SH-SY5Y (cell line): ENCODE measurements around the gene RSPH1.

Experiments used
- GATA2 ChIP-seq: IDR thresholded peaks from 2 replicates; pipeline ENCODE4 v1.6.1; 2011; ENCODE audit warnings: mild to moderate bottlenecking, low read depth, low read length
- GATA3 ChIP-seq: IDR thresholded peaks from 2 replicates; pipeline ENCODE4 v1.6.1; 2011; ENCODE audit warnings: low read depth, mild to moderate bottlenecking, low read length, moderate library complexity

DNA sequence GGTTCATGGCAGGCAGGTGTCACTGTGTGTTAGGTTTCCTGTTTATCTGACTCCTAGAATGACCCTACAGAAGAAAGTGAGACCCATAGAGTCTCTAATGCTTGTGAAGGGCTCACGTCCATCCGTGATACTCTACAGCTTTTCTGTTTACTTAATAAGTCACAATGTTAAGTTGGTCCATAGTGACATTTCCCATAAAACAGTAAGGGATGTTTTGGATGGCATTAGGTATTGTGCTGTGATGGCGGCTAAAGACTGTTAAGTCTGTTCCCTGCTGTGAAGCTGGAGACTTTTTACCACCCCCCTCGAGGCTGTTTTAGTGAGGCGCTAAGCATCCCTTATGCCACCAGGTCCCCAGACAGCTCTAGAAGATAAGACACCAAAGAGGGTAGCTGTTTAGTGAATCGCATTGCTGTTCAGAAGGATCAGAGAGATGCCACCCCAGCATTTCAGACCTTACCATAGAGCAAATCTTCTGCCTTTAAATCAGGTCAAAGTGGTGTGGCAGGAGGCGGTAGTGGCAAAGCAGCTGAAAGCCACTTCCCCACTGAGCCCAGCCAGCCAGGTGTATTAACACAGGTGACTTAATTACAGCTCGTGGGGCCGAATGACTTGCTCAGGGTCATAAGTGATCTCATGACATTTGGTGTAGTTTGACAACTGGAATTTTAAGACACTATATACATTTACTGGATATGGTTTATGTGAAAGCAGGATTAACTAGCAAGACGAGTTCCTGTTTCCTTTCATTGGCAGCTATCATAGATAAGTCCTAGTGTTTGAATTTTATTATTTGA is 42.7 kb upstream of the RSPH1 start:
- TF ChIP-seq GATA2, result no peak
- no peak for TF ChIP-seq GATA3
